NCI-H1694 (cell line): Measurements from ENCODE around the gene KIAA1328.

Source experiments
- DNase-seq: peaks from one replicate; lab custom pipeline; 2025; lab: John Stamatoyannopoulos, UW

The KIAA1328 gene

GRCh38 chr18:36950960-36951359 lies 122.0 kb downstream of the KIAA1328 start:
- DNase-seq: no peak

GRCh38 chr18:36953047-36953446 lies 124.1 kb downstream of the KIAA1328 start:
- DNase-seq: no peak

DNA sequence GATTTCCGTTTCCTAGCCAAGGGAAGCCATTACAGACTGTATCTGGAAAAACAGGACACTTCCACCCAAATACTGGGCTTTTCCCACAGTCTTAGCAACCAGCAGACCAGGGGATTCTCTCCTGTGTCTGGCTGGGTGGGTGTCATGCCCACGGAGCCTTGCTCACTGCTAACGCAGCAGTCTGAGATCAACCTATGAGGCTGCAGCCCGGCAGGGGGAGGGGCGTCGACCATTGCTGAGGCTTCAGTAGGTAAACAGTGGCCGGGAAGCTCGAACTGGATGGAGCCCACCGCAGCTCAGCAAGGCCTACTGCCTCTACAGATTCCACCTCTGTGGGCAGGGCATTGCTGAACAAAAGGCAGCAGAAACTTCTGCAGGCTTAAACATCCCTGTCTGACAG lies 131.1 kb downstream of the KIAA1328 start:
- no peak for DNase-seq

DNA sequence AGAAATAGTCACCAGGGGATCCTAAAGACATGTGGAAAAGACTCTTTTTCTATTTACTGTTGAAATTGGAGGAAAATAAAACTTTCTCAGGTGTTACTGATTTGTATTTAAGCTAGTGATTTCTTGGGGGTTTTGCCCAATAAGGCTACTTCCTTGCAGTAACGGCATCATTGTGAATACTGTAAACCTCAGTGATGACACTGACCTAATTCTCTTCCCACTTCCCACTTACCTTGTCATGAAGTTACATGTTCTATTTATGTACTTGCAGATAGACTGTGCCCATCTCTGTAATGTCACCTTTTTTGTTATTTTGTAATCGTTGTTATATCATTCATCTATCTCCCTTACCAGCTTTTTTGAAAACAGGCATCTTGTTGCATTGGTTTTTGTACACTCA lies 134.5 kb downstream of the KIAA1328 start:
- no peak for DNase-seq

DNA sequence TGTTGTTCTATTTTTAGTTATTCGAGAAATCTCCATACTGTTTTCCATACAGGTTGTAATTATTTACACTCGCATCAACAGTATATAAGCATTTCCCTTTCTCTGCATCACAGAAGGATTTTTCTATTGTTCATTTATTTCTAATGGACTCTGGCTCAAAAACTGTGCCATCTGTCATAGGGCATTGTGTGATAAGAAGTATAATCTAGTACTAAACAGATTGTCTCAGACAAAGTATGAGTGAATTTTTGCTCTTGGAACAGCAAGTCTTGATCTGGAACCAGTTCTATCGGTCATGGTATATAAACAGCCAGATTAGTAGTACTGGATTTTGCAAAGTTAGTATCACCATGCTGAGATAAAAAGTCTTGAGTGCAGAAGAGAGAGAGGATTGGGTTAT lies 145.8 kb downstream of the KIAA1328 start:
- DNase-seq: no peak

DNA sequence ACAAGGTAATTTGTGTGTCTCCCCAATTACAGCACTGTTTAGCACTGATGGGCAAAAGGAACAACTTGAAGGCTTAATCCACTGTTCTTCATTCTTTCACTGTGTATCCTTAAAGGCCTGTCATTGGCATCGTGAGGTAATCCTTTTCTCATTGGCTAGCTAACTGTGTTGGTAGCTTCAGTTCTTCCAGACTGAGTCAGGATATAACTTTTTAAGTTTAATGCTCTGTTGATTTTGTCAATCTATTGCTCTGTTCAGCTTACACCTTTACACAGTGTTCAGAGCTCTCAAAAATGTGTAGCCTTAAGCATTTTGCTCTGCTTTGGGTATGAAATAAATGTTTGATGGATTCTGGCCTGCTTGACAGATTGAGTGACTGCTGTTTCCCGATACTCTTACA lies 148.2 kb downstream of the KIAA1328 start:
- no peak for DNase-seq

DNA sequence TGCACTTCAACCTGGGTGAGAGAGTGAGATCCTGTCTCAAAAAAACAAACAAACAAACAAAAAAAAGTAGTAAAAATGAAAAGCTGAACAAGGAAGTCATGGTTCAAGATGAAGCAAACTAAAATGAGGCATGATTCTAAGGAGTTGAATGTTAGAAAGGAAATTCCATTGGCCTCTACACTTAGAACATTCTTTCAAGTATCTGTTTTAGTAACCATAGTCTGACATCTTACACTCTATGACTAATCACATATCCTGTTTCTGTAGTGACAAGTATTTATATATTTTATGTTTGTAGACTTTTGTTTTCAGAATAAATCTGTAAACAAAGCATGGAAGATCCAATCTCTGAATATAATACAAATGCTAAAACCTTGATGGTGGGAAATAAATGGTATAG lies 164.1 kb downstream of the KIAA1328 start:
- DNase-seq: no peak

DNA sequence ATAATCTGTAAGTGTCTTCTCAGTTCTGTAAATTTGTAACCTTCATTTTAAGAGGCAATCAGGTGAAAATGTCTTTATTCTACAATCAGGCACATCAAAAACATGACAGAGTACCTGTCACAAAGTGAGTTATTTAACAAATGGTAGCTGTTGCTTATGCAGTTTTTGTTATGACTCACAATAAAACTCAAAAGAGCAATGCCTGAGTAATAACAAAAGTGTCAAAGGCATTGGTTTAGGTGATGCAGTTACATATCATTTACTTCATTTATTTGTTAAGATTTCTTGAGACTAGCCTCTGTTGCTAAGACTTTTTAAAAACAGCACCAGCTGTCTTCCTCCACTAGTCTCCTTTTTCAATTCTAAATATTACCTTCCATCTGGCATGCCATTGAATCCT lies 177.8 kb downstream of the KIAA1328 start:
- no peak for DNase-seq

GRCh38 chr18:37012452-37012851 lies 183.5 kb downstream of the KIAA1328 start:
- DNase-seq: no peak

DNA sequence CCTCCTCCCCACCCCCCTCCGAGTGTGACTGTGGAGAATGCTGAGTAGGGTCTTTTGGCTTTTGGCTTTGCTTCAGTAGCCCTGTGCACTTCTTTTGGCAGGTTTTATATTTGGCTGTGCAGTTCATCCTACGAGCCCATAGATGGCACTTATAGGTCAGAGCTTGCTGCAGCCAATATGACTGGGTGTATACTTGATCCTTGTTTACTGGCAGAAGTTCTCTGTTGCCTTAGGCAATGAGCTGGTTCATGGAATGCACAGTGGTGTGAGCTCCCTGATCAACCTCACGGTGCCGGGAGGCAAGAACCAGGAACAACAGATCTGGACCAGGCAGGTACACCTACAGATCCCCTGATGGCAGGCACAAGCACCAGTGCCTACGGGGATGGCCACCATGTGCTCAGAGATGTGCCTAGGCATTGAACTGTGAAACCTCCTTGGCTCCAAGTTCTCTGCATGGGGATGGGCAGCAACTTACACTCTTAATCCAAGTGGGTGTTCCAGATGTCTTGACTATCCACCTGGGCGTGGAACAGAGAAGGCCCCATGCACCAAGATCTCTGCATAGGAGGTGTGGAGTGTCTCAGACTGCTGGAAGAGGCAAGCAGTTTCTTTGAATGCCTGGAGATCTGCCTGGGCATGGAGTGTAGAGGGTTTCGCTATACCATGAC lies 190.4 kb downstream of the KIAA1328 start:
- DNase-seq: peak; percentile 52

DNA sequence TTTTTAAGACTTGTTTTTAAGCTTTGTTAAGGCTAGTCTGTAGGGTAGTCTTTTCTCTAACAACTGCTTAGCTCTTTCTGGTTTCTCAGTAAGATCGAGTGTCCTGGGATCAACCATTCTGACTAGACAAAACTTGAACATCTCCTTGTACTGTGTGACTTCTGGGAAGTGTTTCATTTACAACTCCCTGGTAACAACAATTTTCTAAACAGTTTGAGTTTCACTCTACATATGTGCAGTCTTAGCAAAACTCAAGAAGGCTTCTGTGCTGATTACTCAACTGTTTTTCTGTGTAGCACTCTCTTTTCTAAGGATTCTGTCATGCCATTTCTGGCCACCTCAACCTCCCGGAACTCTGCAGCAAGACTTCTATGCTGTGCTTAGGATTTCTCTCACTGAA lies 204.5 kb downstream of the KIAA1328 start:
- DNase-seq: no peak

DNA sequence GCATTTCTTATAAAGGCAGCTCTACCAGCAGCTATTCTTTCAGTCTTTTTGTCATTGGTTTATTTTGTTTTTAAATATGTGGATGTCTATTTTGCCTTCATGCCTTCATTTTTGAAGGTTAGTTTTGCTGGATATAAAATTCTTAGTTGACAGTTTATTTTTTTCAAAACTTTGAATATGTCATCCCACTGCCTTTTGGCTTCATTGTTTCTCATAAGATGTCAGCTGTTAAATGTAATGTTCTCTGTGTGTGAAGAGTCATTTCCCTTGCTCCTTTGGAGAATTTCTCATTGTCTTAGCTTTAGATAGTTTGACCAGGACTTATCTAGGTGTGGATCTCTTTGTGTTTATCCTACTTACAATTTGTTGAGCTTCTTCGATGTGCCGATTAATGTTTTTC lies 213.5 kb downstream of the KIAA1328 start:
- DNase-seq: no peak

DNA sequence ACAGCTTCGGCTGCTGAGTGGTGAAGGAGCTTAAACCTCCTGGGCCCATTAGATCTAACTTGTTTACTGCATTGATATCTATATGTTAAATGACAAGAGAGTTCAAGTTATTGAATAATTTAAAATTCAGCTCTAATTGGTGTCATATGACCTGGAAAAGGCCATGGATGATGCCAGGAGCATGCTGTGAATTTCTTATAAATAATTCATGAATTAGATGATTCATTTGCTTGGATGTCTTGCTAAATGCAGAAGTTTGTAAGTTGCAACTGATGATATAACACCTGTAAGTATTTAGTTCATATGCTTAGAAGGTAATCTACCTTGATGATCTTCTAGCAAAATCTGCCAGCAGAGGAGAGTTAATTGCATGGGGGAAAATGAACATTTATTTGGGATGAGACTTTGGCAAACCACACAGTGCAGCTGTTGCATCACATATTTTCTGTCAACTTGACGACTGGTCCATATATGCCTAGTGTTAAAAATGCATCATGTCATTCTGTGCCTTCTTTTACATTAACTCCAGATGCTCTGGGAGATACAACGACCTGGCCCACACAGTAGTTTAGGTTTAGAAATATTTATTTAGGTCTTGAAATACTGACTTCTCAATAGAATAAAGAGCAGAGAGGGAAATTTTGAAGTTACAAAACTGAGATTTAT lies 226.3 kb downstream of the KIAA1328 start:
- DNase-seq: peak; percentile 17

GRCh38 chr18:37064187-37064586 lies 235.3 kb downstream of the KIAA1328 start:
- DNase-seq: no peak

- DNase-seq: no peak
Observed at GRCh38 chr18:37065254-37065653, 236.3 kb downstream of the KIAA1328 start.

DNA sequence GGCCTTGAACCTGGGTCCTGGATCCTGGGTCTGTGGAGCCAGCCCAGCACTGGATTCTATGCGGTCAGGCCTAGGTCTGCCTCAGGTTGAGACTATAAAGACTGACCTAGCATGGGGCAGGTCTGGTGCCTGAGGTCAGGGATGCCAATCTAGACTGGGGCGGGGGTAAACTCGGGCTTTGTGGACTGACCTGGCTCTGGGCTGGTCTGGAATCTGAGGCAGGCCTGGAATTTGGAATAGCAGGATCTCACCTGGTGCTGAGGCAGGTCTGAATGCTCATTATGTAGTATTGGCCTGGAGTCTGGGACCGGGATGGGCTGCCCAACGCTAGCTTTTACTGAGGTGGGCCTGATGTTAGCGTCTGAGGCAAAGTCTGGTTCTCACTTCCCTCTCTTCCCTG lies 256.0 kb downstream of the KIAA1328 start:
- DNase-seq: no peak

DNA sequence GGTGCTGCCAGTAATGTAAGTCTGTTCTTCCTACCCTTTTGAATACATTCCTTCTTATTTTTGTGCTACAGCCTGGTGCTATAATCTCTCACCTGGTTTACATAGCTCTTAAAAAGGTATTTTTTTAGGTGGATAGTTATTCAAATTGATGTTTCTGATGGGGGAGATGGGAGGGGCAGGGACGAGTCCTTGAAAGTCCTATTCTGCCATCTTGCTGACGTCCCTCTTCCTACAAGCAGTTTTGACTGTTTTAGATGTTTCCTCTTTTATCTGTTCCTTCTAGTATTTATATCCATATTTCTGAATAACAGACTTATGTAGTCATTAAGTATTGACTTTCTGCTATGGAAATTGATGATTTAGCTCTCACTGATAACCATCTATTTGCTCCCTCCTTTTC lies 256.4 kb downstream of the KIAA1328 start:
- no peak for DNase-seq

GRCh38 chr18:37107748-37108522 lies 279.0 kb downstream of the KIAA1328 start:
- no peak for DNase-seq

DNA sequence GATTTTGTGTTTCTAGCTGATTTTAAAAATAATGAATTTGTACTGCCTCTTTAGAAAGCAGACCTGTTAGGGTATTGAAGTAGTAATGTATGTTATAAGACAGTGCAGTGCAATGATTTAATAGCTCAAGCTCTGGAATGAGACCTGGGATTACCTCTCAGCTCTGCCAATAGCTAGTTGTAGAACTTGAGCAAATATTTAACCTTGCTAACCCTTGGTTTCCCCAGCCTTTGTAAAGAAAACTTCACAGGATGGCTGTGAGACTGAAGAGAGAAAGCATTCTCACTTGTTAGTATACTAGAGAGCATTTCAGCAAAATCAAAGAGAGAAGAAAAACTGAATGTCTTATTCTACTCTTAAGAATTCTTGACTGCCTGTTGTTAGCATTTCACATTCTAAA lies 293.9 kb downstream of the KIAA1328 start:
- no peak for DNase-seq

DNA sequence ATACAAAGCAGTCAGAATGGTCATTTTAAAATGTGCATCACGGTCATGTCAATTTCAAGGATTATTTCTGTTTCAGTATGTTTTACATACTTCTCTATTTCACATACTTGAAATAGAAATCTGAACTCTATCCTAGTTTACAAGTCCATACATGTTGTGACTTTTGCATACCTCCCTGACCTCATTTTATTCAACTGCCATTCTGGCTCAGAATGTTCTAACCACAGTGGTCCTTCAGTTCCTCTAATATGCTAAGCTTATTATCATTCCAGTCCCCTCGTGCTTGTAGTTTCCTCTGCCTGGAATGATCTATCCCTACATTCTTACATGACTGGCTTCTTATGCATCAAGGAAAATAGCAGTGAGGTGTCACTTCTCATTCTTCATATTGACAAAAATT lies 295.6 kb downstream of the KIAA1328 start:
- no peak for DNase-seq

DNA sequence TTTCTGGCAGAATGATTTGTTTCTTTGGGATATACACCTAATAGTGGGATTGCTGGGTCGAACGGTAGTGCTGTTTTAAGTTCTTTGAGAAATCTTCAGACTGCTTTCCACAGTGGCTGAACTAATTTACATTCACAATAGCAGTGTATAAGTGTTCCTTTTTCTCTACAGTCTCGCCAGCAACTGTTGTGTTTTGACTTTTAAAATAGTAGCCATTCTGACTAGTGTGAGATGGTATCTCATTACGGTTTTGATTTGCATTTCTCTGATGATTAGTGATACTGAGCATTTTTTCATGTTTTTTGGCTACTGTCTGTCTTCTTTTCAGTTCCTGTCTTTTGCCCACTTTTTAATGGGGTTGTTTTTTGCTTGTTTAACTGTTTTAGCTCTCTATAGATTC lies 306.2 kb downstream of the KIAA1328 start:
- DNase-seq: no peak

DNA sequence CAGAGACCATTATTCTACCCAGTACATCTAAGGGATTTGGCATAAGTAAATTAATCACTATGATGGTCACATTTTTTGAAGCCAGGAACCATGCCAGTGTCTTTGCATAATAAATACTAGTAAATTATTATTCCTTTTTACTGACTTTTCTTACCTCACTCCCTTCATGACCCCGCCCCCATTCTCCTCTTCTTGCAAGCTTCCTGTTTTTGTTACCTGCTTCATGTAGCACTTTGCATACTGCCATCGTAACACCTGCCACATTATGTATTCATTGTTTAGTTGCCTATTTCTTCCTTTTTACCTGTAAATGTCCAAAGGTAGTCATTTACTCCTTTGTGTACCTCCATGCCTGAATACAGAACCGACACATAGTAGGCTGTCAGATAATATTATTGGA lies 309.5 kb downstream of the KIAA1328 start:
- DNase-seq: no peak

GRCh38 chr18:37139876-37140275 lies 310.9 kb downstream of the KIAA1328 start:
- DNase-seq: no peak
